ENCODE results near the gene IQGAP2.
"Not testable (repeated sequence)": the region's sequence is repeated elsewhere in the genome, so short reads cannot be mapped to it uniquely, and the experiment has no call there.

Gene IQGAP2

GRCh38 chr5:76737846-76738245 is 334.8 kb downstream of the IQGAP2 start:
- ChIA-PET CTCF (interaction anchor here (0.7 to 1.6 kb wide), 4 partner anchors 11 to 97 kb away, joined by 3 to 7 read pairs (median 4); no protein-coding TSS in a partner anchor), POLR2A (interaction anchor here (1.2 kb wide), 1 partner anchor 82 kb away, joined by 3 read pairs; no protein-coding TSS in a partner anchor)
- peaks cover 0 to 5% of the 10 kb centered on the region in 2 experiments; a peak in 1 of 3 replicates for H3K36me3 ChIP-seq (ENCODE audit: control insufficient read depth in 2 of 2, insufficient read depth in 1 of 2, low read length in 2 of 2)
- no peaks in the 10 kb centered on the region for H3K9me3 ChIP-seq (ENCODE audit: control insufficient read depth, insufficient read depth, low read depth, low read length)
- H3K4me1 ChIP-seq (ENCODE audit: control insufficient read depth, insufficient read depth, low read length) = no peaks in the 10 kb centered on the region
- no peak overlapping the region for H3K4me3 ChIP-seq (ENCODE audit: low read depth, low read length)
- H3K27ac ChIP-seq (ENCODE audit: extremely low read depth, low read depth, low read length) = no peak overlapping the region
- TF ChIP-seq ZNF449 (tag by site-specific recombination; IDR thresholded peaks at IDR 0.05) (no peak), ZNF292 (tag by site-specific recombination; IDR thresholded peaks at IDR 0.05; ENCODE audit: borderline replicate concordance, low read depth) (no peak), ZNF48 (tag by site-specific recombination; IDR thresholded peaks at IDR 0.05) (no peak), ZNF202 (tag by site-specific recombination; IDR thresholded peaks at IDR 0.05; ENCODE audit: borderline replicate concordance) (no peak), ZNF112 (tag by site-specific recombination; IDR thresholded peaks at IDR 0.05) (no peak), ZNF501 (tag by site-specific recombination; IDR thresholded peaks at IDR 0.05) (no peak), ZNF549 (tag by site-specific recombination; IDR thresholded peaks at IDR 0.05) (no peak), ZNF830 (tag by site-specific recombination; IDR thresholded peaks at IDR 0.05; ENCODE audit: low read depth) (no peak), GLI4 (tag by site-specific recombination; IDR thresholded peaks at IDR 0.05) (no peak)
- TF ChIP-seq, protein P1, sequence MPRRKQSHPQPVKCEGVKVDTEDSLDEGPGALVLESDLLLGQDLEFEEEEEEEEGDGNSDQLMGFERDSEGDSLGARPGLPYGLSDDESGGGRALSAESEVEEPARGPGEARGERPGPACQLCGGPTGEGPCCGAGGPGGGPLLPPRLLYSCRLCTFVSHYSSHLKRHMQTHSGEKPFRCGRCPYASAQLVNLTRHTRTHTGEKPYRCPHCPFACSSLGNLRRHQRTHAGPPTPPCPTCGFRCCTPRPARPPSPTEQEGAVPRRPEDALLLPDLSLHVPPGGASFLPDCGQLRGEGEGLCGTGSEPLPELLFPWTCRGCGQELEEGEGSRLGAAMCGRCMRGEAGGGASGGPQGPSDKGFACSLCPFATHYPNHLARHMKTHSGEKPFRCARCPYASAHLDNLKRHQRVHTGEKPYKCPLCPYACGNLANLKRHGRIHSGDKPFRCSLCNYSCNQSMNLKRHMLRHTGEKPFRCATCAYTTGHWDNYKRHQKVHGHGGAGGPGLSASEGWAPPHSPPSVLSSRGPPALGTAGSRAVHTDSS (tag by site-specific recombination; IDR thresholded peaks at IDR 0.05) = no peak

GRCh38 chr5:76741506-76741905 is 338.4 kb downstream of the IQGAP2 start:
- POLR2A ChIA-PET; H3K36me3 ChIP-seq (ENCODE audit: control insufficient read depth in 2 of 2, insufficient read depth in 1 of 2, low read length in 2 of 2); H3K4me3 ChIP-seq (ENCODE audit: low read depth, low read length); H3K9me3 ChIP-seq (ENCODE audit: control insufficient read depth, insufficient read depth, low read depth, low read length); H3K4me1 ChIP-seq (ENCODE audit: control insufficient read depth, insufficient read depth, low read length); H3K27ac ChIP-seq (ENCODE audit: extremely low read depth, low read depth, low read length): not testable (repeated sequence)
- CTCF ChIA-PET = interaction anchor here (3.7 kb wide), 1 partner anchor 33 kb away, joined by 18 read pairs; no protein-coding TSS in a partner anchor
- TF ChIP-seq ZNF146 (tag by site-specific recombination; IDR thresholded peaks at IDR 0.05) = peak; percentile 81

DNA sequence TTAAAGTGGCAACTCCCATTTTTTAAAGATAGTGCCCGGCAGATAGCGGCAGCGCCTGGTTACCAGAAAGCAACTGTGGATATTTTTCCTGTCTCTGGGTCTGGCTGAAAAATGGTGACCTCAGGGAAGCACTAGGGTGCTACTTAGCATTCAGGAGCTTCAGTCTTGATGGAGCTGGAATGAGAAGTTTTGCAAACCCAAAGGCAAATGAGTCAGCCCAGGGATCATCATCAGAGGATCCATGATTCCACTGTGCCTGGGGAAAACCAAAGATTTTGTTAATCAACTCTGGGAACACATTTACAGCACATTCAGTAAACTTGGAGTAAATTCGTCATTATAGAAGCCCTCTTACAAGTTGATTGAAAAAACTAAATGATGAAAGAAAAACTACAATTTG is 339.5 kb downstream of the IQGAP2 start:
- Histone ChIP-seq H3K4me3 (ENCODE audit: low read depth, low read length) (no peak overlapping the region), H3K36me3 (ENCODE audit: control insufficient read depth in 2 of 2, insufficient read depth in 1 of 2, low read length in 2 of 2) (no peaks in the 10 kb centered on the region), H3K27ac (ENCODE audit: extremely low read depth, low read depth, low read length) (no peak overlapping the region), H3K4me1 (ENCODE audit: control insufficient read depth, insufficient read depth, low read length) (no peaks in the 10 kb centered on the region), H3K9me3 (ENCODE audit: control insufficient read depth, insufficient read depth, low read depth, low read length) (no peaks in the 10 kb centered on the region)
- POLR2A ChIA-PET = no interaction called here
- TF ChIP-seq, protein P2, sequence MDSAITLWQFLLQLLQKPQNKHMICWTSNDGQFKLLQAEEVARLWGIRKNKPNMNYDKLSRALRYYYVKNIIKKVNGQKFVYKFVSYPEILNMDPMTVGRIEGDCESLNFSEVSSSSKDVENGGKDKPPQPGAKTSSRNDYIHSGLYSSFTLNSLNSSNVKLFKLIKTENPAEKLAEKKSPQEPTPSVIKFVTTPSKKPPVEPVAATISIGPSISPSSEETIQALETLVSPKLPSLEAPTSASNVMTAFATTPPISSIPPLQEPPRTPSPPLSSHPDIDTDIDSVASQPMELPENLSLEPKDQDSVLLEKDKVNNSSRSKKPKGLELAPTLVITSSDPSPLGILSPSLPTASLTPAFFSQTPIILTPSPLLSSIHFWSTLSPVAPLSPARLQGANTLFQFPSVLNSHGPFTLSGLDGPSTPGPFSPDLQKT (IDR thresholded peaks at IDR 0.05; ENCODE audit: borderline replicate concordance, low read depth, low read length) = no peak
- TF ChIP-seq OSR2 (tag by site-specific recombination; IDR thresholded peaks at IDR 0.05) = 0 out of 2 replicates have a peak, but pooled peaks have one; percentile 13
- CTCF ChIA-PET = interaction anchor here (0.6 to 3.7 kb wide), 2 partner anchors 32 to 305 kb away, joined by 5 to 18 read pairs; no protein-coding TSS in a partner anchor

DNA sequence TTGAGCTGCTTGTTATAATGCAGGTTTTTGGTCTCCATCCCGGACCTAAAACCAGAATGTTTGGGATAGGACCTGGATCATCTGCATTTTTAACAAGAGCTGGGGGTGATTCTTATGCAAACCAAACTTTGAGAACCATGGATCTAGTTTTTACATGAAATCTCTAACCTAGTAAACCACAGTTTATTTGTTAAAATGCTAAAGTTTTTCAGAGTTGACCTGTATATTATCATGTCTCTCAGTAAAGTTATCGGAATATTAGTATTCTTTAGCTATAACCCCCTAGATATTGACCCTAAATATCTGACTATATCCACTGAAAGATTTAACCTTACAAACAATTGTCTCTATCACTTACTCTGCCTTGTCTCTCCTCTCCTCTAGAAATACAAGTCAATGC is 341.5 kb downstream of the IQGAP2 start:
- Histone ChIP-seq H3K27ac (ENCODE audit: extremely low read depth, low read depth, low read length) (no peak overlapping the region), H3K4me3 (ENCODE audit: low read depth, low read length) (no peak overlapping the region), H3K4me1 (ENCODE audit: control insufficient read depth, insufficient read depth, low read length) (no peaks in the 10 kb centered on the region), H3K36me3 (ENCODE audit: control insufficient read depth in 2 of 2, insufficient read depth in 1 of 2, low read length in 2 of 2) (no peaks in the 10 kb centered on the region), H3K9me3 (ENCODE audit: control insufficient read depth, insufficient read depth, low read depth, low read length) (no peaks in the 10 kb centered on the region)
- POLR2A ChIA-PET = no interaction called here
- TF ChIP-seq RBAK (tag by site-specific recombination; IDR thresholded peaks at IDR 0.05) (no peak), PRDM10 (tag by site-specific recombination; IDR thresholded peaks at IDR 0.05) (peak; percentile 82)
- CTCF ChIA-PET = interaction anchor here (0.7 kb wide), 1 partner anchor 30 kb away, joined by 5 read pairs; no protein-coding TSS in a partner anchor

Data from HEK293 (cell line).